SK-N-SH treated with all-trans-retinoic acid at 6 μM for 48 hours (cell line): ENCODE measurements around the gene TNFRSF18.

Source experiments
- ATAC-seq: fragments of 200-7000 bp; cut with Tn5 transposase; 3 replicates; pipeline ENCODE4 v1.9.1; 2020; ENCODE audit warnings: mild to moderate bottlenecking, moderate library complexity
- ARNTL ChIP-seq: fragments of 450-650 bp; formaldehyde crosslinking; IDR thresholded peaks from 2 replicates; pipeline ENCODE4 v1.5.0; 2020; ENCODE audit warnings: low read depth, mild to moderate bottlenecking, moderate library complexity, borderline replicate concordance
- BACH2 ChIP-seq: fragments of 250-450 bp; sonication (Bioruptor Pico); IDR thresholded peaks from 2 replicates; pipeline ENCODE4 v1.9.0; 2021; ENCODE audit warnings: mild to moderate bottlenecking, borderline replicate concordance
- CREB5 ChIP-seq: fragments of 250-450 bp; sonication (Bioruptor Pico); IDR thresholded peaks from 2 replicates; pipeline ENCODE4 v1.5.1; 2020; ENCODE audit warnings: low read depth, mild to moderate bottlenecking, moderate library complexity
- CSDC2 ChIP-seq: fragments of 250-450 bp; sonication (Bioruptor Pico); IDR thresholded peaks from 2 replicates; pipeline ENCODE4 v1.5.0; 2020; ENCODE audit warnings: mild to moderate bottlenecking, moderate library complexity
- CSRNP3 ChIP-seq: fragments of 250-450 bp; sonication (Bioruptor Pico); IDR thresholded peaks from 2 replicates; pipeline ENCODE4 v1.5.1; 2021; ENCODE audit warnings: mild to moderate bottlenecking, moderate library complexity
- ESRRG ChIP-seq: fragments of 250-450 bp; sonication (Bioruptor Pico); IDR thresholded peaks from 2 replicates; pipeline ENCODE4 v1.6.1; 2021; ENCODE audit warnings: mild to moderate bottlenecking
- GLIS3 ChIP-seq: fragments of 250-450 bp; sonication (Bioruptor Pico); IDR thresholded peaks from 2 replicates; pipeline ENCODE4 v1.5.0; 2020; ENCODE audit warnings: mild to moderate bottlenecking, moderate library complexity
- ISL1 ChIP-seq: fragments of 250-450 bp; sonication (Bioruptor Pico); IDR thresholded peaks from 2 replicates; pipeline ENCODE4 v2.1.2; 2022; ENCODE audit warnings: mild to moderate bottlenecking, moderate library complexity
- OSR1 ChIP-seq: fragments of 250-450 bp; sonication (Bioruptor Pico); IDR thresholded peaks from 2 replicates; pipeline ENCODE4 v1.8.0; 2022; ENCODE audit warnings: moderate library complexity, mild to moderate bottlenecking, inconsistent platforms
- PATZ1 ChIP-seq: fragments of 250-450 bp; sonication (Bioruptor Pico); IDR thresholded peaks from 2 replicates; pipeline ENCODE4 v1.8.0; 2020; ENCODE audit warnings: mild to moderate bottlenecking, moderate library complexity, borderline replicate concordance
- POU6F1 ChIP-seq: fragments of 250-450 bp; sonication (Bioruptor Pico); IDR thresholded peaks from 2 replicates; pipeline ENCODE4 v1.8.0; 2021; ENCODE audit warnings: low read depth, mild to moderate bottlenecking, moderate library complexity, borderline replicate concordance
- PPARA ChIP-seq: fragments of 250-450 bp; sonication (Bioruptor Pico); IDR thresholded peaks from 2 replicates; pipeline ENCODE4 v1.5.0; 2020; ENCODE audit warnings: mild to moderate bottlenecking, borderline replicate concordance
- RARB ChIP-seq: fragments of 250-450 bp; sonication (Bioruptor Pico); IDR thresholded peaks from 2 replicates; pipeline ENCODE4 v1.8.0; 2021; ENCODE audit warnings: mild to moderate bottlenecking, moderate library complexity
- TCF4 ChIP-seq: fragments of 250-450 bp; sonication (Bioruptor Pico); IDR thresholded peaks from 2 replicates; pipeline ENCODE4 v1.8.0; 2021; ENCODE audit warnings: mild to moderate bottlenecking, moderate library complexity, borderline replicate concordance
- TSHZ2 ChIP-seq: fragments of 250-450 bp; sonication (Bioruptor Pico); IDR thresholded peaks from 2 replicates; pipeline ENCODE4 v1.5.0; 2020; ENCODE audit warnings: mild to moderate bottlenecking, moderate library complexity
- ZC3H10 ChIP-seq: fragments of 250-450 bp; sonication (Bioruptor Pico); IDR thresholded peaks from 2 replicates; pipeline ENCODE4 v1.5.1; 2021; ENCODE audit warnings: mild to moderate bottlenecking, moderate library complexity
- ZFP3 ChIP-seq: fragments of 250-450 bp; sonication (Bioruptor Pico); IDR thresholded peaks from 2 replicates; pipeline ENCODE4 v1.5.0; 2020; ENCODE audit warnings: mild to moderate bottlenecking, moderate library complexity
- ZNF565 ChIP-seq: fragments of 450-650 bp; formaldehyde crosslinking; conservative IDR thresholded peaks from 2 replicates; pipeline ENCODE4 v1.5.0; 2020; ENCODE audit warnings: low read depth, mild to moderate bottlenecking, moderate library complexity
- ZNF70 ChIP-seq: fragments of 450-650 bp; formaldehyde crosslinking; IDR thresholded peaks from 2 replicates; pipeline ENCODE4 v1.5.0; 2020; ENCODE audit warnings: mild to moderate bottlenecking, moderate library complexity
- ZNF8 ChIP-seq: fragments of 450-650 bp; formaldehyde crosslinking; IDR thresholded peaks from 2 replicates; pipeline ENCODE4 v1.5.0; 2020; ENCODE audit warnings: mild to moderate bottlenecking, moderate library complexity

The TNFRSF18 gene

GRCh38 chr1:1171161-1171545, 35.2 kb downstream of the TNFRSF18 start (continued):
- TF ChIP-seq CSRNP3 (no peak), CSDC2 (CRISPR knock-in tag) (no peak), OSR1 (CRISPR knock-in tag) (no peak), RARB (no peak), ESRRG (CRISPR knock-in tag) (no peak), ZC3H10 (CRISPR knock-in tag) (no peak), BACH2 (CRISPR knock-in tag) (no peak)

GRCh38 chr1:1170215-1171091, 35.9 kb downstream of the TNFRSF18 start:
- no peak for TF ChIP-seq CSDC2 (CRISPR knock-in tag)
- no peak for TF ChIP-seq ZNF565 (CRISPR knock-in tag)
- TF ChIP-seq ZC3H10 (CRISPR knock-in tag): no peak
- no peak for ATAC-seq

GRCh38 chr1:1169429-1170214, 36.8 kb downstream of the TNFRSF18 start:
- no peak for ATAC-seq
- no peak for TF ChIP-seq CREB5 (CRISPR knock-in tag)
- no peak for TF ChIP-seq POU6F1 (CRISPR knock-in tag)
- no peak for TF ChIP-seq PPARA (CRISPR knock-in tag)
- no peak for TF ChIP-seq ZFP3
- no peak for TF ChIP-seq PATZ1 (CRISPR knock-in tag)
- no peak for TF ChIP-seq OSR1 (CRISPR knock-in tag)
- TF ChIP-seq ZC3H10 (CRISPR knock-in tag): no peak
- TF ChIP-seq CSRNP3: no peak
- TF ChIP-seq TSHZ2 (CRISPR knock-in tag): no peak
- no peak for TF ChIP-seq ZNF70 (CRISPR knock-in tag)
- no peak for TF ChIP-seq ARNTL
- TF ChIP-seq ZNF565 (CRISPR knock-in tag): no peak
- no peak for TF ChIP-seq TCF4 (CRISPR knock-in tag)
- no peak for TF ChIP-seq GLIS3 (CRISPR knock-in tag)
- TF ChIP-seq ZNF8: no peak
- TF ChIP-seq BACH2 (CRISPR knock-in tag): no peak
- TF ChIP-seq CSDC2 (CRISPR knock-in tag): no peak
- no peak for TF ChIP-seq ISL1 (CRISPR knock-in tag)
- TF ChIP-seq ESRRG (CRISPR knock-in tag): no peak
